ENCODE data around the gene CXCL1. TPM values are rescaled to one million over a fixed set of nuclear protein-coding genes. Genes with fewer than 3 reads are reported as not detected.

Gene CXCL1
- total RNA-seq, 1 experiment from 2014 or later, result 0.45 TPM

- Histone ChIP-seq H3K9me3 (ENCODE audit: low read depth, low read length, poor library complexity, severe bottlenecking) (no peaks in the 10 kb centered on the region), H3K4me3 (ENCODE audit: low read depth, low read length, poor library complexity, severe bottlenecking) (no peak overlapping the region), H3K36me3 (ENCODE audit: insufficient read depth, low read length, poor library complexity, severe bottlenecking) (no peaks in the 10 kb centered on the region), H3K27me3 (replicated peaks; ENCODE audit: insufficient read depth, low read depth, low read length, poor library complexity) (no peaks in the 10 kb centered on the region), H3K4me1 (ENCODE audit: insufficient read depth, low read length, poor library complexity, severe bottlenecking) (no peaks in the 10 kb centered on the region), H3K27ac (ENCODE audit: low read depth, low read length, poor library complexity, severe bottlenecking) (no peak overlapping the region)
- POLR2A ChIA-PET (ENCODE audit: low non-redundant PET), result no interaction called here
- intact Hi-C loops (cut with micrococcal nuclease; ENCODE audit: unreplicated experiment), result no loop called here
- BruUV-seq (replicated peaks), result no TSS peak
- CTCF ChIA-PET, result no interaction called here
- no peak for TF ChIP-seq CTCF (conservative IDR thresholded peaks at IDR 0.05; ENCODE audit: low read depth, low read length)
- no peak for TF ChIP-seq EZH2 (IDR thresholded peaks at IDR 0.05; ENCODE audit: borderline replicate concordance, low read depth, low read length, poor library complexity, severe bottlenecking)
- no peak for DNase-seq (ENCODE audit: low spot score)
Observed at GRCh38 chr4:73844806-73845205, 24.4 kb upstream of the CXCL1 start.

GRCh38 chr4:73847526-73848182 lies 21.5 kb upstream of the CXCL1 start:
- TF ChIP-seq CTCF (conservative IDR thresholded peaks at IDR 0.05; ENCODE audit: low read depth, low read length) (no peak), EZH2 (IDR thresholded peaks at IDR 0.05; ENCODE audit: borderline replicate concordance, low read depth, low read length, poor library complexity, severe bottlenecking) (no peak)
- DNase-seq (ENCODE audit: low spot score), result no peak
- H3K4me1 ChIP-seq (ENCODE audit: insufficient read depth, low read length, poor library complexity, severe bottlenecking), result no peaks in the 10 kb centered on the region
- ChIA-PET CTCF (no interaction called here), POLR2A (ENCODE audit: low non-redundant PET) (no interaction called here)
- no TSS peak for BruUV-seq (replicated peaks)
- H3K36me3 ChIP-seq (ENCODE audit: insufficient read depth, low read length, poor library complexity, severe bottlenecking), result no peaks in the 10 kb centered on the region
- intact Hi-C loops (cut with micrococcal nuclease; ENCODE audit: unreplicated experiment), result no loop called here
- no peaks in the 10 kb centered on the region for H3K27me3 ChIP-seq (replicated peaks; ENCODE audit: insufficient read depth, low read depth, low read length, poor library complexity)
- H3K4me3 ChIP-seq (ENCODE audit: low read depth, low read length, poor library complexity, severe bottlenecking), result no peak overlapping the region
- H3K9me3 ChIP-seq (ENCODE audit: low read depth, low read length, poor library complexity, severe bottlenecking), result no peaks in the 10 kb centered on the region
- H3K27ac ChIP-seq (ENCODE audit: low read depth, low read length, poor library complexity, severe bottlenecking), result no peak overlapping the region

- ChIA-PET CTCF (no interaction called here), POLR2A (ENCODE audit: low non-redundant PET) (no interaction called here)
- Histone ChIP-seq H3K36me3 (ENCODE audit: insufficient read depth, low read length, poor library complexity, severe bottlenecking) (no peaks in the 10 kb centered on the region), H3K9me3 (ENCODE audit: low read depth, low read length, poor library complexity, severe bottlenecking) (no peaks in the 10 kb centered on the region), H3K4me3 (ENCODE audit: low read depth, low read length, poor library complexity, severe bottlenecking) (no peak overlapping the region), H3K4me1 (ENCODE audit: insufficient read depth, low read length, poor library complexity, severe bottlenecking) (no peaks in the 10 kb centered on the region), H3K27ac (ENCODE audit: low read depth, low read length, poor library complexity, severe bottlenecking) (no peak overlapping the region), H3K27me3 (replicated peaks; ENCODE audit: insufficient read depth, low read depth, low read length, poor library complexity) (no peaks in the 10 kb centered on the region)
- no TSS peak for BruUV-seq (replicated peaks)
- no peak for TF ChIP-seq EZH2 (IDR thresholded peaks at IDR 0.05; ENCODE audit: borderline replicate concordance, low read depth, low read length, poor library complexity, severe bottlenecking)
- TF ChIP-seq CTCF (conservative IDR thresholded peaks at IDR 0.05; ENCODE audit: low read depth, low read length), result no peak
- no peak for DNase-seq (ENCODE audit: low spot score)
- intact Hi-C loops (cut with micrococcal nuclease; ENCODE audit: unreplicated experiment), result no loop called here
Observed at GRCh38 chr4:73848183-73848777, 20.9 kb upstream of the CXCL1 start.
